SJCRH30 (cell line): ENCODE measurements around the gene GOLGA6L26. TPM values are rescaled to one million over a fixed set of nuclear protein-coding genes. Genes with fewer than 3 reads are reported as not detected.
A peak's percentile ranks its signal among the peaks of the same experiment; 100 is the strongest.
"Not testable (repeated sequence)": the region's sequence is repeated elsewhere in the genome, so short reads cannot be mapped to it uniquely, and the experiment has no call there.

Source experiments
- DNase-seq, 2 experiments: peaks; one replicate each; pipeline ENCODE4 v3.0.0-alpha.2; 2015 to 2020
- H3K27ac ChIP-seq: fragments of 250-450 bp; sonication (Bioruptor Pico); 2 replicates; pipeline ENCODE4 v1.5.1; 2020; ENCODE audit warnings: mild to moderate bottlenecking, moderate library complexity
- H3K27me3 ChIP-seq: fragments of 250-450 bp; sonication (Bioruptor Pico); 2 replicates; pipeline ENCODE4 v1.5.1; 2020; ENCODE audit warnings: mild to moderate bottlenecking, moderate library complexity
- H3K36me3 ChIP-seq: fragments of 250-450 bp; sonication (Bioruptor Pico); 2 replicates; pipeline ENCODE4 v1.5.1; 2020; ENCODE audit warnings: mild to moderate bottlenecking, moderate library complexity
- H3K4me1 ChIP-seq: fragments of 250-450 bp; sonication (Bioruptor Pico); 2 replicates; pipeline ENCODE4 v1.5.1; 2020; ENCODE audit warnings: mild to moderate bottlenecking, moderate library complexity
- H3K4me3 ChIP-seq: fragments of 250-450 bp; sonication (Bioruptor Pico); 2 replicates; pipeline ENCODE4 v1.5.1; 2020; ENCODE audit warnings: mild to moderate bottlenecking, moderate library complexity
- H3K9me3 ChIP-seq: fragments of 250-450 bp; sonication (Bioruptor Pico); replicated peaks from 2 replicates; pipeline ENCODE4 v1.5.1; 2020; ENCODE audit warnings: mild to moderate bottlenecking, moderate library complexity
- total RNA-seq: library from RNA; depleted of rRNA; stranded (reverse); fragments of >200 nt; shearing (Covaris generic); gene quantifications from 2 replicates; pipeline ENCODE4 v1.2.3, GENCODE V29; 2014; rRNA removed

The GOLGA6L26 gene
- not detected in 2 replicates for total RNA-seq

GRCh38 chr15:23334096-23334495, at the start of gene GOLGA6L26:
GOLGA6L26 (minus strand) TSS chr15:23334196; CDS start chr15:23334135, 61 bp downstream.
- not testable (repeated sequence) for H3K4me3 ChIP-seq, H3K36me3 ChIP-seq, H3K27ac ChIP-seq, H3K27me3 ChIP-seq, DNase-seq, H3K4me1 ChIP-seq, H3K9me3 ChIP-seq

GRCh38 chr15:23381192-23381591, 47.2 kb upstream of the GOLGA6L26 start:
- not testable (repeated sequence) for H3K36me3 ChIP-seq, H3K4me1 ChIP-seq, H3K27me3 ChIP-seq, H3K9me3 ChIP-seq, H3K4me3 ChIP-seq
- peak overlapping the region; percentile 41; the same call in 1 of the 2 replicates for H3K27ac ChIP-seq
- peak; percentile 72 to 81 for DNase-seq

- peak overlapping the region; percentile 41; the same call in 1 of the 2 replicates for H3K27ac ChIP-seq
- H3K4me3 ChIP-seq, DNase-seq, H3K9me3 ChIP-seq, H3K36me3 ChIP-seq, H3K27me3 ChIP-seq, H3K4me1 ChIP-seq: not testable (repeated sequence)
Observed at GRCh38 chr15:23380700-23381099, 46.7 kb upstream of the GOLGA6L26 start.

- H3K4me1 ChIP-seq, H3K27ac ChIP-seq, DNase-seq, H3K27me3 ChIP-seq, H3K36me3 ChIP-seq, H3K4me3 ChIP-seq, H3K9me3 ChIP-seq: not testable (repeated sequence)
Observed at GRCh38 chr15:23378946-23379345, 45.0 kb upstream of the GOLGA6L26 start.

- H3K4me3 ChIP-seq, DNase-seq, H3K36me3 ChIP-seq, H3K4me1 ChIP-seq, H3K9me3 ChIP-seq, H3K27me3 ChIP-seq, H3K27ac ChIP-seq: not testable (repeated sequence)
Observed at GRCh38 chr15:23374226-23374625, 40.2 kb upstream of the GOLGA6L26 start.

GRCh38 chr15:23372891-23373600, 39.0 kb upstream of the GOLGA6L26 start:
- peak overlapping the region; percentile 79 for H3K27ac ChIP-seq
- not testable (repeated sequence) for H3K9me3 ChIP-seq, H3K36me3 ChIP-seq, H3K4me1 ChIP-seq, H3K27me3 ChIP-seq
- DNase-seq = peak in 1 of 2 experiments; percentile 43
- peak overlapping the region; percentile 47 for H3K4me3 ChIP-seq

- H3K27ac ChIP-seq = peak overlapping the region; percentile 79
- H3K4me3 ChIP-seq = peak overlapping the region; percentile 47
- H3K36me3 ChIP-seq = no peaks in the 10 kb centered on the region
- peak; percentile 84 to 91 for DNase-seq
- H3K27me3 ChIP-seq = no peaks in the 10 kb centered on the region
- H3K9me3 ChIP-seq = no peaks in the 10 kb centered on the region
- H3K4me1 ChIP-seq = peaks cover 5% of the 10 kb centered on the region; the same call in 1 of the 2 replicates
Observed at GRCh38 chr15:23372284-23372683, 38.3 kb upstream of the GOLGA6L26 start.

- H3K36me3 ChIP-seq, H3K9me3 ChIP-seq: not testable (repeated sequence)
- H3K27ac ChIP-seq = peak overlapping the region; percentile 79; the same call in 1 of the 2 replicates
Observed at GRCh38 chr15:23371868-23372267, 37.9 kb upstream of the GOLGA6L26 start.

GRCh38 chr15:23371134-23371533, 37.1 kb upstream of the GOLGA6L26 start:
- not testable (repeated sequence) for H3K27ac ChIP-seq, DNase-seq, H3K4me1 ChIP-seq, H3K9me3 ChIP-seq, H3K4me3 ChIP-seq, H3K36me3 ChIP-seq, H3K27me3 ChIP-seq

More at GRCh38 chr15:23371868-23372267, 37.9 kb upstream of the GOLGA6L26 start:
- not testable (repeated sequence) for H3K4me1 ChIP-seq, H3K27me3 ChIP-seq
- H3K4me3 ChIP-seq = peak overlapping the region; percentile 47
- DNase-seq = peak in 1 of 2 experiments; percentile 24

- no peak for DNase-seq
- Histone ChIP-seq H3K27ac (no peak overlapping the region), H3K4me1 (peaks cover 5% of the 10 kb centered on the region; the same call in 1 of the 2 replicates), H3K36me3 (no peaks in the 10 kb centered on the region), H3K9me3 (no peaks in the 10 kb centered on the region), H3K27me3 (no peaks in the 10 kb centered on the region), H3K4me3 (no peak overlapping the region)
Observed at GRCh38 chr15:23370578-23370977, 36.6 kb upstream of the GOLGA6L26 start.

- H3K36me3 ChIP-seq, H3K27me3 ChIP-seq, H3K4me3 ChIP-seq, H3K4me1 ChIP-seq, DNase-seq, H3K27ac ChIP-seq, H3K9me3 ChIP-seq: not testable (repeated sequence)
Observed at GRCh38 chr15:23364261-23364660, 30.3 kb upstream of the GOLGA6L26 start.

GRCh38 chr15:23362622-23363021, 28.6 kb upstream of the GOLGA6L26 start:
- not testable (repeated sequence) for H3K4me3 ChIP-seq, H3K36me3 ChIP-seq, H3K4me1 ChIP-seq, H3K27ac ChIP-seq, DNase-seq, H3K27me3 ChIP-seq, H3K9me3 ChIP-seq

GRCh38 chr15:23354448-23354847, 20.5 kb upstream of the GOLGA6L26 start, which contains the start of gene GOLGA8S:
GOLGA8S (plus strand) TSS chr15:23354748; CDS start chr15:23354810, 62 bp downstream.
- not testable (repeated sequence) for H3K9me3 ChIP-seq, DNase-seq, H3K4me1 ChIP-seq, H3K4me3 ChIP-seq, H3K36me3 ChIP-seq, H3K27me3 ChIP-seq, H3K27ac ChIP-seq

- not testable (repeated sequence) for H3K4me1 ChIP-seq, H3K4me3 ChIP-seq, H3K27ac ChIP-seq, H3K27me3 ChIP-seq, H3K9me3 ChIP-seq, H3K36me3 ChIP-seq, DNase-seq
Observed at GRCh38 chr15:23311233-23311632, 22.8 kb downstream of the GOLGA6L26 start.

- H3K9me3 ChIP-seq, H3K36me3 ChIP-seq, DNase-seq, H3K4me3 ChIP-seq, H3K27me3 ChIP-seq, H3K4me1 ChIP-seq, H3K27ac ChIP-seq: not testable (repeated sequence)
Observed at GRCh38 chr15:23305921-23306320, 28.1 kb downstream of the GOLGA6L26 start.

- H3K4me3 ChIP-seq, H3K27ac ChIP-seq, DNase-seq, H3K4me1 ChIP-seq, H3K36me3 ChIP-seq, H3K9me3 ChIP-seq, H3K27me3 ChIP-seq: not testable (repeated sequence)
Observed at GRCh38 chr15:23304805-23305204, 29.2 kb downstream of the GOLGA6L26 start.
